Fibroblast of the aortic adventitia (primary cell): ENCODE data around the gene CYTH3. TPM values are rescaled to one million over a fixed set of nuclear protein-coding genes. Genes with fewer than 3 reads are reported as not detected.

Source experiments
- DNase-seq: peaks from one replicate; pipeline ENCODE4 v3.0.0-alpha.2; 2010; ENCODE audit warnings: low read depth
- H3K4me3 ChIP-seq: 2 replicates; pipeline ENCODE4 v1.5.1; 2011; ENCODE audit warnings: low read depth, mild to moderate bottlenecking, control low read depth, low read length, moderate library complexity
- CTCF ChIP-seq: IDR thresholded peaks from 2 replicates; pipeline ENCODE4 v1.5.1; 2011; ENCODE audit warnings: mild to moderate bottlenecking, low read length, control low read depth, inconsistent platforms; ENCODE audit not compliant: insufficient read depth
- total RNA-seq: library from RNA; depleted of rRNA; stranded (reverse); fragments of >200 nt; gene quantifications from 2 replicates; pipeline ENCODE4 v1.2.3, GENCODE V29; 2012; ENCODE audit warnings: low replicate concordance

CYTH3 gene
- total RNA-seq, 1 donor: 27.1 TPM

GRCh38 chr7:6181136-6181535 is 91.3 kb downstream of the CYTH3 start:
- H3K4me3 ChIP-seq: no peak overlapping the region
- DNase-seq: no peak
- TF ChIP-seq CTCF: no peak

- no peak for TF ChIP-seq CTCF
- no peak overlapping the region for H3K4me3 ChIP-seq
- DNase-seq: no peak
Measured at GRCh38 chr7:6180344-6180725, 92.1 kb downstream of the CYTH3 start.

- no peak overlapping the region for H3K4me3 ChIP-seq
- DNase-seq: no peak
- no peak for TF ChIP-seq CTCF
Measured at GRCh38 chr7:6179620-6180343, 92.6 kb downstream of the CYTH3 start.

- peak; percentile 20 for DNase-seq
- no peak overlapping the region for H3K4me3 ChIP-seq
- TF ChIP-seq CTCF: no peak
Measured at GRCh38 chr7:6178298-6179029, 94.0 kb downstream of the CYTH3 start.

- no peak overlapping the region for H3K4me3 ChIP-seq
- TF ChIP-seq CTCF: no peak
- peak; percentile 76 for DNase-seq
Measured at GRCh38 chr7:6175645-6176044, 96.8 kb downstream of the CYTH3 start.

- TF ChIP-seq CTCF: no peak
- H3K4me3 ChIP-seq: no peak overlapping the region
- DNase-seq: no peak
Measured at GRCh38 chr7:6172910-6173295, 99.5 kb downstream of the CYTH3 start.
